ENCODE measurements around the gene KAT8. TPM values are rescaled to one million over a fixed set of nuclear protein-coding genes. Genes with fewer than 3 reads are reported as not detected.

KAT8 gene
- total and polyA plus RNA-seq, 4 donors: 15.9 to 37.4 (median 19.6) TPM

DNA sequence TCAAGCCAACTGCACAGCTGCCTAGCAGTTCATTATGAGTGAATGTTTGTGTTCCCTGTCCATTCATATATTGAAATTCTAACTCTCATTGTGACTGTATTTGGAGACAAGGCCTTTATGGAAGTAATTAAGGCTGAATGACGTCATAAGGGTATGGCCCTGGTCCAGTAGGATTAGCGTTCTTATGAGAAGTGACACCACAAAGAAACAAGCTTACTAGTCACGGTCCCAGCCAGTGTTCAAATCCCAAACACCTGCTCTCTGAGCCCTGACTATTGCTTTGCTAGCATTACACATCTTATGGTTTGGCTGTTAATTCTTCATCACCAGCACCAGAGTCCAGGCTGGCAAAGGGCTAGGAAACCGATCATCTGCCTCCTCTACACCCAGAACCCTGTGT lies 45.6 kb upstream of the KAT8 start:
- Histone ChIP-seq H3K9me3 (ENCODE audit: control insufficient read depth in 4 of 4, low read length in 3 of 4) (no peaks in the 10 kb centered on the region), H3K27ac (ENCODE audit: low read depth in 1 of 2, low read length in 2 of 2) (no peak overlapping the region), H3K4me1 (ENCODE audit: control insufficient read depth in 4 of 4, insufficient read depth in 4 of 4, low read length in 3 of 4) (peaks cover 0 to 26% (median 19%) of the 10 kb centered on the region in 4 donors), H3K4me3 (ENCODE audit: low read depth in 1 of 3, low read length in 3 of 3) (no peak overlapping the region), H3K9ac (ENCODE audit: low read depth in 1 of 2, low read length in 2 of 2) (no peak overlapping the region), H3K36me3 (ENCODE audit: control insufficient read depth in 4 of 4, insufficient read depth in 3 of 4, low read depth in 1 of 4, low read length in 3 of 4) (peaks cover 0 to 3% (median 2%) of the 10 kb centered on the region in 4 donors), H3K27me3 (ENCODE audit: control insufficient read depth in 4 of 4, insufficient read depth in 4 of 4, low read length in 3 of 4) (no peaks in the 10 kb centered on the region)
- TF ChIP-seq FOXA2 (IDR thresholded peaks at IDR 0.05): no peak
- no peak for TF ChIP-seq TAF1 (conservative IDR thresholded peaks at IDR 0.05)
- no peak for TF ChIP-seq SP1 (IDR thresholded peaks at IDR 0.05)
- TF ChIP-seq HNF4G (IDR thresholded peaks at IDR 0.05): no peak
- no peak for DNase-seq (ENCODE audit: low spot score)
- 57% methylated on average over 4 of the region's 4 CpGs for WGBS

DNA sequence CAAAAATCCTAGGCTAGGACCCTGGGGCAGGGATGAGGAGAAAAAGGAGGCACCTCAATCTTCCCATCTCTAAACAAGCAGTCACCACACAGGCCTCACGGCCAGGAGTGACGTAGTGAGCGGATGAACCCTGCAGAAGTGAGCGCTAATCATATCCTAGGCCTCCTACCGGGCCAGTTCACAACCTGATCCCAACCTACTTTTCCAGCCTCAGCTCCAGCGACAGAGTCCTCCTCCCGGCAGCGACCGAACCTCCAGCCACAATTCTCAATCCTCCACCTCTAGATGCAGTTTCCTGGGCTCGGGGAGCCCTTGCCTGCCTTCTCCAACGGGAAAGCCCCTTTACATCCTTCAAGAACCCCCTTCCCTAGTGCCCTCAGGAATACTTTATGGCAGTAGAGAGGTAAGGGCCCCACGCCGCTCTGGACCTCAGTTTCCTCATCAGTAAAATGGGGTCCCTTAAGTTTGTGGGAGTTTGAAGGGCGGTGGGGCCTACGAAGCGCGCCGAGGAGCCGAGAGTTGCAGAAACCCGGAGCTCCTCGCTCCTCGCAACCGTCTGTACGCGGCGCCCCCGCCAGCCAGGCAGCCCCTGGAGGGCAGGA lies 44.8 kb upstream of the KAT8 start:
- Histone ChIP-seq H3K9ac (ENCODE audit: low read depth in 1 of 2, low read length in 2 of 2) (peak overlapping the region; percentile 21 to 87), H3K4me1 (ENCODE audit: control insufficient read depth in 4 of 4, insufficient read depth in 4 of 4, low read length in 3 of 4) (peaks cover 0 to 26% (median 19%) of the 10 kb centered on the region in 4 donors), H3K9me3 (ENCODE audit: control insufficient read depth in 4 of 4, low read length in 3 of 4) (no peaks in the 10 kb centered on the region), H3K27ac (ENCODE audit: low read depth in 1 of 2, low read length in 2 of 2) (peak overlapping the region; percentile 97 to 98), H3K27me3 (ENCODE audit: control insufficient read depth in 4 of 4, insufficient read depth in 4 of 4, low read length in 3 of 4) (no peaks in the 10 kb centered on the region), H3K36me3 (ENCODE audit: control insufficient read depth in 4 of 4, insufficient read depth in 3 of 4, low read depth in 1 of 4, low read length in 3 of 4) (peaks cover 4 to 11% (median 7%) of the 10 kb centered on the region in 4 donors), H3K4me3 (ENCODE audit: low read depth in 1 of 3, low read length in 3 of 3) (peak overlapping the region; percentile 94 to 100 (median 100))
- TF ChIP-seq, protein P1, sequence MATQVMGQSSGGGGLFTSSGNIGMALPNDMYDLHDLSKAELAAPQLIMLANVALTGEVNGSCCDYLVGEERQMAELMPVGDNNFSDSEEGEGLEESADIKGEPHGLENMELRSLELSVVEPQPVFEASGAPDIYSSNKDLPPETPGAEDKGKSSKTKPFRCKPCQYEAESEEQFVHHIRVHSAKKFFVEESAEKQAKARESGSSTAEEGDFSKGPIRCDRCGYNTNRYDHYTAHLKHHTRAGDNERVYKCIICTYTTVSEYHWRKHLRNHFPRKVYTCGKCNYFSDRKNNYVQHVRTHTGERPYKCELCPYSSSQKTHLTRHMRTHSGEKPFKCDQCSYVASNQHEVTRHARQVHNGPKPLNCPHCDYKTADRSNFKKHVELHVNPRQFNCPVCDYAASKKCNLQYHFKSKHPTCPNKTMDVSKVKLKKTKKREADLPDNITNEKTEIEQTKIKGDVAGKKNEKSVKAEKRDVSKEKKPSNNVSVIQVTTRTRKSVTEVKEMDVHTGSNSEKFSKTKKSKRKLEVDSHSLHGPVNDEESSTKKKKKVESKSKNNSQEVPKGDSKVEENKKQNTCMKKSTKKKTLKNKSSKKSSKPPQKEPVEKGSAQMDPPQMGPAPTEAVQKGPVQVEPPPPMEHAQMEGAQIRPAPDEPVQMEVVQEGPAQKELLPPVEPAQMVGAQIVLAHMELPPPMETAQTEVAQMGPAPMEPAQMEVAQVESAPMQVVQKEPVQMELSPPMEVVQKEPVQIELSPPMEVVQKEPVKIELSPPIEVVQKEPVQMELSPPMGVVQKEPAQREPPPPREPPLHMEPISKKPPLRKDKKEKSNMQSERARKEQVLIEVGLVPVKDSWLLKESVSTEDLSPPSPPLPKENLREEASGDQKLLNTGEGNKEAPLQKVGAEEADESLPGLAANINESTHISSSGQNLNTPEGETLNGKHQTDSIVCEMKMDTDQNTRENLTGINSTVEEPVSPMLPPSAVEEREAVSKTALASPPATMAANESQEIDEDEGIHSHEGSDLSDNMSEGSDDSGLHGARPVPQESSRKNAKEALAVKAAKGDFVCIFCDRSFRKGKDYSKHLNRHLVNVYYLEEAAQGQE (IDR thresholded peaks at IDR 0.05): no peak
- TF ChIP-seq MAX (IDR thresholded peaks at IDR 0.05) (no peak), EGR1 (IDR thresholded peaks at IDR 0.05; ENCODE audit: low read depth in 2 of 2) (no peak), ZBTB33 (IDR thresholded peaks at IDR 0.05) (no peak), GABPA (IDR thresholded peaks at IDR 0.05 in 1 of 2, conservative IDR thresholded peaks at IDR 0.05 in 1 of 2) (no peak), NR2F2 (IDR thresholded peaks at IDR 0.05) (no peak), SP1 (IDR thresholded peaks at IDR 0.05) (no peak), FOXA2 (IDR thresholded peaks at IDR 0.05) (no peak), FOXA1 (IDR thresholded peaks at IDR 0.05) (no peak), JUND (IDR thresholded peaks at IDR 0.05) (no peak), RAD21 (IDR thresholded peaks at IDR 0.05) (no peak), RXRA (IDR thresholded peaks at IDR 0.05) (no peak), YY1 (IDR thresholded peaks at IDR 0.05) (no peak), TAF1 (conservative IDR thresholded peaks at IDR 0.05) (no peak), HNF4A (conservative IDR thresholded peaks at IDR 0.05) (no peak), HNF4G (IDR thresholded peaks at IDR 0.05) (no peak)
- TF ChIP-seq, protein P2, sequence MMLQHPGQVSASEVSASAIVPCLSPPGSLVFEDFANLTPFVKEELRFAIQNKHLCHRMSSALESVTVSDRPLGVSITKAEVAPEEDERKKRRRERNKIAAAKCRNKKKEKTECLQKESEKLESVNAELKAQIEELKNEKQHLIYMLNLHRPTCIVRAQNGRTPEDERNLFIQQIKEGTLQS (IDR thresholded peaks at IDR 0.05): no peak
- TF ChIP-seq, protein P3, sequence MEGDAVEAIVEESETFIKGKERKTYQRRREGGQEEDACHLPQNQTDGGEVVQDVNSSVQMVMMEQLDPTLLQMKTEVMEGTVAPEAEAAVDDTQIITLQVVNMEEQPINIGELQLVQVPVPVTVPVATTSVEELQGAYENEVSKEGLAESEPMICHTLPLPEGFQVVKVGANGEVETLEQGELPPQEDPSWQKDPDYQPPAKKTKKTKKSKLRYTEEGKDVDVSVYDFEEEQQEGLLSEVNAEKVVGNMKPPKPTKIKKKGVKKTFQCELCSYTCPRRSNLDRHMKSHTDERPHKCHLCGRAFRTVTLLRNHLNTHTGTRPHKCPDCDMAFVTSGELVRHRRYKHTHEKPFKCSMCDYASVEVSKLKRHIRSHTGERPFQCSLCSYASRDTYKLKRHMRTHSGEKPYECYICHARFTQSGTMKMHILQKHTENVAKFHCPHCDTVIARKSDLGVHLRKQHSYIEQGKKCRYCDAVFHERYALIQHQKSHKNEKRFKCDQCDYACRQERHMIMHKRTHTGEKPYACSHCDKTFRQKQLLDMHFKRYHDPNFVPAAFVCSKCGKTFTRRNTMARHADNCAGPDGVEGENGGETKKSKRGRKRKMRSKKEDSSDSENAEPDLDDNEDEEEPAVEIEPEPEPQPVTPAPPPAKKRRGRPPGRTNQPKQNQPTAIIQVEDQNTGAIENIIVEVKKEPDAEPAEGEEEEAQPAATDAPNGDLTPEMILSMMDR (IDR thresholded peaks at IDR 0.05; ENCODE audit: low read depth, low read length, missing input control): no peak
- WGBS: 6% methylated on average over 27 of the region's 27 CpGs
- DNase-seq (ENCODE audit: low spot score): no peak
